HepG2 (cell line): ENCODE measurements around the gene C2. TPM values are rescaled to one million over a fixed set of nuclear protein-coding genes. Genes with fewer than 3 reads are reported as not detected.
A peak's percentile ranks its signal among the peaks of the same experiment; 100 is the strongest.

ENCODE experiments used
- ATAC-seq: fragments of 200-7000 bp; cut with Tn5 transposase; 3 replicates; pipeline ENCODE4 v1.9.1; 2020; ENCODE audit warnings: mild to moderate bottlenecking, moderate library complexity
- BruUV-seq: library from RNA; stranded (reverse); fragments of 400-500 nt; replicated peaks from 2 replicates; lab custom pipeline; 2021; lab: Mats Ljungman, UMichigan
- CTCF ChIA-PET: fragments of 300-600 bp; formaldehyde crosslinking; extraction: SDS; loops from one replicate; lab custom pipeline; 2021; ENCODE audit warnings: low total read pairs, inconsistent platforms, low intra/inter-chr PET ratio; lab: Yijun Ruan, JAX
- POLR2A ChIA-PET: fragments of 350-600 bp; sonication (Branson Sonifier 250); formaldehyde crosslinking; loops from one replicate; lab custom pipeline; 2020; ENCODE audit warnings: antibody characterized with exemption, inconsistent platforms; lab: Yijun Ruan, JAX
- DNase-seq: peaks from one replicate; pipeline ENCODE4 v3.0.0-alpha.2; 2015; ENCODE audit warnings: low spot score
- FAIRE-seq: peaks from 3 replicates; lab custom pipeline; 2011; peaks lifted over from hg19 to GRCh38; lab: Jason Lieb, UNC
- H2AFZ ChIP-seq: one replicate; pipeline ENCODE4 v1.6.1; 2011; ENCODE audit warnings: low read length, inconsistent platforms
- H3K27ac ChIP-seq: fragments of 300-600 bp; 3 replicates; pipeline ENCODE4 v1.8.0; 2011; ENCODE audit warnings: mixed run types, mild to moderate bottlenecking, mixed read lengths, low read length, inconsistent platforms; ENCODE audit not compliant: insufficient read depth; ENCODE audit errors: extremely low read length
- H3K27me3 ChIP-seq, 2 experiments: fragments of 200-600 bp in 1 of 2; 2 replicates in 1 of 2; 3 replicates in 1 of 2; pipeline versions ENCODE4 v1.6.0 to v1.8.0; 2011; ENCODE audit warnings: low read length in 2 of 2, mild to moderate bottlenecking in 2 of 2, moderate library complexity in 2 of 2, inconsistent platforms in 1 of 2; ENCODE audit not compliant: insufficient read depth in 2 of 2, control insufficient read depth in 1 of 2
- H3K36me3 ChIP-seq, 2 experiments: fragments of 200-600 bp in 1 of 2; replicated peaks in 1 of 2; 2 replicates in 1 of 2; 3 replicates in 1 of 2; pipeline versions ENCODE4 v1.5.1 to v1.8.0; 2011; ENCODE audit warnings: low read length in 2 of 2, inconsistent platforms in 1 of 2; ENCODE audit not compliant: insufficient read depth in 2 of 2, control insufficient read depth in 1 of 2
- H3K4me1 ChIP-seq: 2 replicates; pipeline ENCODE4 v1.5.1; 2012; ENCODE audit warnings: low read length, inconsistent platforms; ENCODE audit not compliant: insufficient read depth
- H3K4me2 ChIP-seq: 2 replicates; pipeline ENCODE4 v1.6.0; 2011; ENCODE audit warnings: low read depth, low read length, inconsistent platforms
- H3K4me3 ChIP-seq, 3 experiments: fragments of 200-600 bp in 1 of 3; sonication (generic), shearing (Covaris generic) in 1 of 3; replicated peaks in 1 of 3; 2 replicates each; pipeline ENCODE4 v1.5.1; 2011 to 2016; ENCODE audit warnings: low read length in 3 of 3, inconsistent platforms in 2 of 3, low read depth in 2 of 3, mild to moderate bottlenecking in 2 of 3, control low read depth in 1 of 3, mixed read lengths in 1 of 3; ENCODE audit not compliant: insufficient read depth in 1 of 3
- H3K79me2 ChIP-seq: one replicate; pipeline ENCODE4 v1.6.1; 2011; ENCODE audit warnings: low read length, inconsistent platforms; ENCODE audit not compliant: insufficient read depth
- H3K9ac ChIP-seq: 2 replicates; pipeline ENCODE4 v1.6.0; 2011; ENCODE audit warnings: mild to moderate bottlenecking, low read depth, low read length, inconsistent platforms; ENCODE audit not compliant: insufficient read depth
- H3K9me3 ChIP-seq: 2 replicates; pipeline ENCODE4 v1.5.1; 2012; ENCODE audit warnings: mild to moderate bottlenecking, low read length
- H4K20me1 ChIP-seq: 2 replicates; pipeline ENCODE4 v1.6.0; 2011; ENCODE audit warnings: inconsistent platforms, mild to moderate bottlenecking, low read length, moderate library complexity; ENCODE audit not compliant: insufficient read depth
- FOXP1 ChIP-seq, 2 experiments: fragments of 450-650 bp in 1 of 2; IDR thresholded peaks; 2 replicates each; pipeline ENCODE4 v1.6.1; 2017 to 2018; ENCODE audit warnings: antibody characterized with exemption in 1 of 2
- HNF4G ChIP-seq, 2 experiments: sonication (generic) in 1 of 2; formaldehyde crosslinking in 1 of 2; IDR thresholded peaks; 2 replicates each; pipeline versions ENCODE4 v1.4.0 to v1.6.1; 2011 to 2020; ENCODE audit warnings: borderline replicate concordance in 2 of 2, low read depth in 2 of 2, mild to moderate bottlenecking in 2 of 2, low read length in 1 of 2, missing genetic modification reagents in 1 of 2, moderate library complexity in 1 of 2
- ZNF549 ChIP-seq: sonication (generic); formaldehyde crosslinking; IDR thresholded peaks from 2 replicates; pipeline ENCODE4 v1.5.0; 2020; ENCODE audit warnings: missing genetic modification reagents
- WGBS: methylation state at CpG from one replicate; pipeline ENCODE4 v1.1.6; 2017; ENCODE audit warnings: low lambda C conversion rate; 5-methylcytosine and 5-hydroxymethylcytosine counted together
- in situ Hi-C: cut with HindIII; loops from 2 replicates; pipeline ENCODE4 v1.10.0; 2017; ENCODE audit warnings: low pct_unique_long_range_greater_than_20kb; ENCODE audit not compliant: extremely low pct_ligation_motif_present
- intact Hi-C: fragments of 100-400 bp; cut with micrococcal nuclease; formaldehyde crosslinking; loops from one replicate; pipeline ENCODE4 v1.10.0; 2022; ENCODE audit not compliant: unreplicated experiment
- polyA plus RNA-seq, 8 experiments: library from polyadenylated mRNA; depleted of rRNA in 3 of 8; stranded (reverse) in 7 of 8; unstranded in 1 of 8; fragments of >200 nt; fragmentation: Illumina TruSeq in 4 of 8; extraction: Trizol in 4 of 8; gene quantifications; 2 replicates each; pipeline versions ENCODE4 v1.2.1 to v1.2.3, GENCODE V29; 2011 to 2016; ENCODE audit warnings: low read depth in 4 of 8, missing spikeins in 1 of 8, mixed read lengths in 1 of 8; ENCODE audit not compliant: insufficient read depth in 1 of 8
- total RNA-seq, 5 experiments: library from RNA; depleted of rRNA; stranded (reverse); fragments of >200 nt; fragmentation: Illumina TruSeq; extraction: Trizol; gene quantifications; 2 replicates each; pipeline ENCODE4 v1.2.3, GENCODE V29; 2016; ENCODE audit warnings: low read depth in 1 of 5
- TF ChIP-seq, protein P1 (sequence below): sonication (generic); formaldehyde crosslinking; IDR thresholded peaks from 2 replicates; pipeline ENCODE4 v1.5.1; 2020; ENCODE audit warnings: mild to moderate bottlenecking, missing genetic modification reagents, moderate library complexity
- TF ChIP-seq, protein P2 (sequence below): sonication (generic); formaldehyde crosslinking; IDR thresholded peaks from 2 replicates; pipeline ENCODE4 v1.4.0; 2020; ENCODE audit warnings: missing genetic modification reagents, borderline replicate concordance
- TF ChIP-seq, protein P3 (sequence below): sonication (generic); formaldehyde crosslinking; IDR thresholded peaks from 2 replicates; pipeline ENCODE4; 2020; ENCODE audit warnings: missing genetic modification reagents, mild to moderate bottlenecking, borderline replicate concordance

C2 gene
- total and polyA plus RNA-seq, 2 of the 13 experiments (the other 11 are each of a cell fraction or from before 2014, with no cell fraction given), result 165 to 307 TPM

DNA sequence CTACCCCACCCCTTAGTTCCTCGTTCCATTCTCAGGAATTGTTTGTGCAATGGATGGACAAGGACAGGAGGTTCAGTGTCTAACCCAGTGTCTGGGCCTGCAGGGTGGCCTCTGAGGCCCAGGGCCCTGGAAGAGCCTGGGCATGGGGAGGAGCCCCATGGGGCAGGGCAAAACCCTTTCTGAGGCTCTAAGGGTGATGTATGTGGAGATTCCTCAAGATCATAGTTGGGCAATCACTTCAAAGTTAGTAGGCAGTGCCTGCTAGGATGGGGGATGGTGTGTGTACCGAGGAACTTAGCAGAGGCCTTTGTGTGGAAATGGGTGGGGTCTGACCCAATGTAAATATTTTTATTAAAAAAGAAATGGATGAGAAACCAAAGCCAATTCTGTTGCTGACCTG is 6.7 kb upstream of the C2 start:
- Histone ChIP-seq H3K36me3 (no peaks in the 10 kb centered on the region), H2AFZ (no peak overlapping the region), H3K9ac (no peak overlapping the region), H3K27ac (no peak overlapping the region), H3K79me2 (no peaks in the 10 kb centered on the region), H3K4me2 (peak overlapping the region; percentile 25), H3K4me3 (no peak overlapping the region), H3K27me3 (no peaks in the 10 kb centered on the region), H3K4me1 (peaks cover 64% of the 10 kb centered on the region), H4K20me1 (no peaks in the 10 kb centered on the region), H3K9me3 (no peaks in the 10 kb centered on the region)
- ATAC-seq, result peak; percentile 25
- intact Hi-C loops (loop anchor here (10.0 kb wide), 1 partner anchor 146 kb away; the partner anchor contains the start of gene VWA7), in situ Hi-C loops (loop anchor here (25.0 kb wide), 1 partner anchor 1041 kb away; the partner anchor contains the start of genes BRD2 and HLA-DMA)
- CTCF ChIA-PET, result no interaction called here
- FAIRE-seq, result peak; percentile 47
- DNase-seq, result no peak
- POLR2A ChIA-PET, result interaction anchor here (0.9 to 5.6 kb wide), 8 partner anchors 9 to 155 kb away, joined by 3 to 35 read pairs (median 8); partner anchors contain the start of genes CFB, NELFE, NEU1 and SKIC2
- WGBS, result 0% methylated on average over 2 of the region's 2 CpGs
- BruUV-seq, result no TSS peak
- no peak for TF ChIP-seq ZNF549 (CRISPR knock-in tag)
- TF ChIP-seq, protein P1, sequence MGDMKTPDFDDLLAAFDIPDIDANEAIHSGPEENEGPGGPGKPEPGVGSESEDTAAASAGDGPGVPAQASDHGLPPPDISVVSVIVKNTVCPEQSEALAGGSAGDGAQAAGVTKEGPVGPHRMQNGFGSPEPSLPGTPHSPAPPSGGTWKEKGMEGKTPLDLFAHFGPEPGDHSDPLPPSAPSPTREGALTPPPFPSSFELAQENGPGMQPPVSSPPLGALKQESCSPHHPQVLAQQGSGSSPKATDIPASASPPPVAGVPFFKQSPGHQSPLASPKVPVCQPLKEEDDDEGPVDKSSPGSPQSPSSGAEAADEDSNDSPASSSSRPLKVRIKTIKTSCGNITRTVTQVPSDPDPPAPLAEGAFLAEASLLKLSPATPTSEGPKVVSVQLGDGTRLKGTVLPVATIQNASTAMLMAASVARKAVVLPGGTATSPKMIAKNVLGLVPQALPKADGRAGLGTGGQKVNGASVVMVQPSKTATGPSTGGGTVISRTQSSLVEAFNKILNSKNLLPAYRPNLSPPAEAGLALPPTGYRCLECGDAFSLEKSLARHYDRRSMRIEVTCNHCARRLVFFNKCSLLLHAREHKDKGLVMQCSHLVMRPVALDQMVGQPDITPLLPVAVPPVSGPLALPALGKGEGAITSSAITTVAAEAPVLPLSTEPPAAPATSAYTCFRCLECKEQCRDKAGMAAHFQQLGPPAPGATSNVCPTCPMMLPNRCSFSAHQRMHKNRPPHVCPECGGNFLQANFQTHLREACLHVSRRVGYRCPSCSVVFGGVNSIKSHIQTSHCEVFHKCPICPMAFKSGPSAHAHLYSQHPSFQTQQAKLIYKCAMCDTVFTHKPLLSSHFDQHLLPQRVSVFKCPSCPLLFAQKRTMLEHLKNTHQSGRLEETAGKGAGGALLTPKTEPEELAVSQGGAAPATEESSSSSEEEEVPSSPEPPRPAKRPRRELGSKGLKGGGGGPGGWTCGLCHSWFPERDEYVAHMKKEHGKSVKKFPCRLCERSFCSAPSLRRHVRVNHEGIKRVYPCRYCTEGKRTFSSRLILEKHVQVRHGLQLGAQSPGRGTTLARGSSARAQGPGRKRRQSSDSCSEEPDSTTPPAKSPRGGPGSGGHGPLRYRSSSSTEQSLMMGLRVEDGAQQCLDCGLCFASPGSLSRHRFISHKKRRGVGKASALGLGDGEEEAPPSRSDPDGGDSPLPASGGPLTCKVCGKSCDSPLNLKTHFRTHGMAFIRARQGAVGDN, result peak; percentile 21; the same call in 1 of the 2 replicates
- TF ChIP-seq HNF4G (IDR thresholded peaks at IDR 0.05; ENCODE audit: borderline replicate concordance, low read depth, low read length), result no peak
- TF ChIP-seq HNF4G (CRISPR knock-in tag; IDR thresholded peaks at IDR 0.05; ENCODE audit: borderline replicate concordance, low read depth), result no peak
- TF ChIP-seq, protein P2, sequence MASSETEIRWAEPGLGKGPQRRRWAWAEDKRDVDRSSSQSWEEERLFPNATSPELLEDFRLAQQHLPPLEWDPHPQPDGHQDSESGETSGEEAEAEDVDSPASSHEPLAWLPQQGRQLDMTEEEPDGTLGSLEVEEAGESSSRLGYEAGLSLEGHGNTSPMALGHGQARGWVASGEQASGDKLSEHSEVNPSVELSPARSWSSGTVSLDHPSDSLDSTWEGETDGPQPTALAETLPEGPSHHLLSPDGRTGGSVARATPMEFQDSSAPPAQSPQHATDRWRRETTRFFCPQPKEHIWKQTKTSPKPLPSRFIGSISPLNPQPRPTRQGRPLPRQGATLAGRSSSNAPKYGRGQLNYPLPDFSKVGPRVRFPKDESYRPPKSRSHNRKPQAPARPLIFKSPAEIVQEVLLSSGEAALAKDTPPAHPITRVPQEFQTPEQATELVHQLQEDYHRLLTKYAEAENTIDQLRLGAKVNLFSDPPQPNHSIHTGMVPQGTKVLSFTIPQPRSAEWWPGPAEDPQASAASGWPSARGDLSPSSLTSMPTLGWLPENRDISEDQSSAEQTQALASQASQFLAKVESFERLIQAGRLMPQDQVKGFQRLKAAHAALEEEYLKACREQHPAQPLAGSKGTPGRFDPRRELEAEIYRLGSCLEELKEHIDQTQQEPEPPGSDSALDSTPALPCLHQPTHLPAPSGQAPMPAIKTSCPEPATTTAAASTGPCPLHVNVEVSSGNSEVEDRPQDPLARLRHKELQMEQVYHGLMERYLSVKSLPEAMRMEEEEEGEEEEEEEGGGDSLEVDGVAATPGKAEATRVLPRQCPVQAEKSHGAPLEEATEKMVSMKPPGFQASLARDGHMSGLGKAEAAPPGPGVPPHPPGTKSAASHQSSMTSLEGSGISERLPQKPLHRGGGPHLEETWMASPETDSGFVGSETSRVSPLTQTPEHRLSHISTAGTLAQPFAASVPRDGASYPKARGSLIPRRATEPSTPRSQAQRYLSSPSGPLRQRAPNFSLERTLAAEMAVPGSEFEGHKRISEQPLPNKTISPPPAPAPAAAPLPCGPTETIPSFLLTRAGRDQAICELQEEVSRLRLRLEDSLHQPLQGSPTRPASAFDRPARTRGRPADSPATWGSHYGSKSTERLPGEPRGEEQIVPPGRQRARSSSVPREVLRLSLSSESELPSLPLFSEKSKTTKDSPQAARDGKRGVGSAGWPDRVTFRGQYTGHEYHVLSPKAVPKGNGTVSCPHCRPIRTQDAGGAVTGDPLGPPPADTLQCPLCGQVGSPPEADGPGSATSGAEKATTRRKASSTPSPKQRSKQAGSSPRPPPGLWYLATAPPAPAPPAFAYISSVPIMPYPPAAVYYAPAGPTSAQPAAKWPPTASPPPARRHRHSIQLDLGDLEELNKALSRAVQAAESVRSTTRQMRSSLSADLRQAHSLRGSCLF, result no peak
- no peak for TF ChIP-seq FOXP1 (IDR thresholded peaks at IDR 0.05)
- TF ChIP-seq FOXP1 (CRISPR knock-in tag; IDR thresholded peaks at IDR 0.05), result peak; percentile 14; the same call in 1 of the 2 replicates
- TF ChIP-seq, protein P3, sequence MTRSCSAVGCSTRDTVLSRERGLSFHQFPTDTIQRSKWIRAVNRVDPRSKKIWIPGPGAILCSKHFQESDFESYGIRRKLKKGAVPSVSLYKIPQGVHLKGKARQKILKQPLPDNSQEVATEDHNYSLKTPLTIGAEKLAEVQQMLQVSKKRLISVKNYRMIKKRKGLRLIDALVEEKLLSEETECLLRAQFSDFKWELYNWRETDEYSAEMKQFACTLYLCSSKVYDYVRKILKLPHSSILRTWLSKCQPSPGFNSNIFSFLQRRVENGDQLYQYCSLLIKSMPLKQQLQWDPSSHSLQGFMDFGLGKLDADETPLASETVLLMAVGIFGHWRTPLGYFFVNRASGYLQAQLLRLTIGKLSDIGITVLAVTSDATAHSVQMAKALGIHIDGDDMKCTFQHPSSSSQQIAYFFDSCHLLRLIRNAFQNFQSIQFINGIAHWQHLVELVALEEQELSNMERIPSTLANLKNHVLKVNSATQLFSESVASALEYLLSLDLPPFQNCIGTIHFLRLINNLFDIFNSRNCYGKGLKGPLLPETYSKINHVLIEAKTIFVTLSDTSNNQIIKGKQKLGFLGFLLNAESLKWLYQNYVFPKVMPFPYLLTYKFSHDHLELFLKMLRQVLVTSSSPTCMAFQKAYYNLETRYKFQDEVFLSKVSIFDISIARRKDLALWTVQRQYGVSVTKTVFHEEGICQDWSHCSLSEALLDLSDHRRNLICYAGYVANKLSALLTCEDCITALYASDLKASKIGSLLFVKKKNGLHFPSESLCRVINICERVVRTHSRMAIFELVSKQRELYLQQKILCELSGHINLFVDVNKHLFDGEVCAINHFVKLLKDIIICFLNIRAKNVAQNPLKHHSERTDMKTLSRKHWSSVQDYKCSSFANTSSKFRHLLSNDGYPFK (CRISPR knock-in tag), result no peak
